Smooth muscle cell of the coronary artery (primary cell): ENCODE data around the gene CASQ1. TPM values are rescaled to one million over a fixed set of nuclear protein-coding genes. Genes with fewer than 3 reads are reported as not detected.

Experiments
- total RNA-seq: library from RNA; depleted of rRNA; stranded (reverse); fragments of >200 nt; gene quantifications from 2 replicates; pipeline ENCODE4 v1.2.3, GENCODE V29; 2014; ENCODE audit warnings: low replicate concordance

CASQ1 gene
- 0.23 TPM in 1 of 2 replicates, not detected in the other for total RNA-seq

GRCh38 chr1:160189649-160190625 is at the start of gene CASQ1:
TSS of gene CASQ1 (plus strand) at chr1:160190575. CDS start at chr1:160190752, 177 bp downstream.

GRCh38 chr1:160151303-160151702 is 39.1 kb upstream of the CASQ1 start, which contains the start of gene ATP1A4:
TSS of gene ATP1A4 (plus strand) at chr1:160151603. CDS start at chr1:160152041, 438 bp downstream.

GRCh38 chr1:160205242-160206035 is 15.1 kb downstream of the CASQ1 start, which contains the start of gene PEA15:
TSS of gene PEA15 (plus strand) at chr1:160205384. CDS start at chr1:160211545, 6,161 bp downstream.

Other genes starting within 250 kb of the CASQ1 start
- gene IGSF9, start 245.0 kb upstream of the CASQ1 start, total RNA-seq, result 0.12 TPM in 1 of 2 replicates, not detected in the other
- 0.38 TPM in 1 of 2 replicates, not detected in the other for gene SLAMF9, start 236.3 kb upstream of the CASQ1 start, total RNA-seq
- gene PIGM, start 158.6 kb upstream of the CASQ1 start, total RNA-seq, result 1.6 and 3.0 TPM in 2 replicates
- gene KCNJ10, start 120.4 kb upstream of the CASQ1 start, total RNA-seq, result not detected in 2 replicates
- under 0.01 TPM in 1 of 2 replicates, not detected in the other for gene KCNJ9, start 109.0 kb upstream of the CASQ1 start, total RNA-seq
- 18.0 and 23.1 TPM in 2 replicates for gene IGSF8, start 92.0 kb upstream of the CASQ1 start, total RNA-seq
- gene ATP1A2, start 74.8 kb upstream of the CASQ1 start, total RNA-seq, result under 0.01 and 0.08 TPM in 2 replicates
- gene ATP1A4, start 39.0 kb upstream of the CASQ1 start, total RNA-seq, result not detected in 2 replicates
- gene PEA15, start 14.8 kb downstream of the CASQ1 start, total RNA-seq, result 94.8 and 106 TPM in 2 replicates
- gene DCAF8, start 72.0 kb downstream of the CASQ1 start, total RNA-seq, result 64.9 and 108 TPM in 2 replicates
- 30.3 and 33.5 TPM in 2 replicates for gene PEX19, start 94.6 kb downstream of the CASQ1 start, total RNA-seq
- 301 and 376 TPM in 2 replicates for gene COPA, start 152.7 kb downstream of the CASQ1 start, total RNA-seq
- 59.3 and 60.1 TPM in 2 replicates for gene NCSTN, start 152.8 kb downstream of the CASQ1 start, total RNA-seq
- gene NHLH1, start 176.5 kb downstream of the CASQ1 start, total RNA-seq, result not detected in 2 replicates
- 1.7 TPM in 1 of 2 replicates, not detected in the other for gene VANGL2, start 210.0 kb downstream of the CASQ1 start, total RNA-seq